ENCODE measurements around the gene AK1. TPM values are rescaled to one million over a fixed set of nuclear protein-coding genes. Genes with fewer than 3 reads are reported as not detected.
"Not testable (repeated sequence)": the region's sequence is repeated elsewhere in the genome, so short reads cannot be mapped to it uniquely, and the experiment has no call there.

The AK1 gene
- total RNA-seq, 2 experiments from 2014 or later: 12.1 to 14.8 TPM

DNA sequence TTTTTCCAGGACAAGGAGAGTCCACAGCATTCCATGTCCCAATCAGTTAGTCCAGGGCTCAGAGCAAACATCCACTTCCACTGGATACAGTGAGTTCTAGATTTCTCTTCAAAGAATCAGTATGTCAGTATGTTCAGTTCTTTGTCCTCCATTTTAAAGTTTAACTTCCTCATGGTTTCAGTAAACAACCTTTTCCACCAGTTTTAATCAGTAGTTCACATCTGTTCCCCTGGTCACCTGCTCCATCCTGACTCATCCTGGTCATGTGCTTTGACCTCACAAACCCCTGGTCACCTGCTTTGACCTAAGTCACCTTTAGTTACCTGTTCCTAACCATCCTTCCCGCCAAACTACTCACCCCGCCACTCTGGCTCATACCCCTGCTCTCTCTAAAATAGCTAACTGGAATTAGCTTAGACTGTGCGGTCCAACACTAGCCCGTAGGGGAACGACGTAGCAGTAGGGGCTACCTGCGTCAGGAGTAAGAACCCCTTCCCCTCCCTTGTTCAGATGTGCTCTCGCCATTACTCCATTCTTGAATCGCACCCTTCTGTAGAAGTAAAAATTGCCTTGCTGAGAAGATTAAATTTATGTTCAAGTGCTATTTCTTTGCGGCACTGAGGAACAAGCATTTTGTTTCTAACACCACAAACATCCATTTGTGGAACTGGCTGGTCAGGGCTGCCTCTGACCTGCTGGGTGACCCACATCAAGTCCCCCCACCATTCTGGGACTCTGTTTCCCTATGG, 28.5 kb downstream of the AK1 start:
- Mint-ChIP-seq H3K4me1 (ENCODE audit: low read depth) (peaks cover 12% of the 10 kb centered on the region), H3K27me3 (no peaks in the 10 kb centered on the region), H3K9me3 (peaks cover 12% of the 10 kb centered on the region), H3K36me3 (ENCODE audit: low read depth) (peaks cover 22% of the 10 kb centered on the region), H3K27ac (no peak overlapping the region), H3K4me3 (no peak overlapping the region)
- ChIA-PET CTCF (no interaction called here), POLR2A (no interaction called here)
- ATAC-seq: no peak
- TF ChIP-seq, protein P1, sequence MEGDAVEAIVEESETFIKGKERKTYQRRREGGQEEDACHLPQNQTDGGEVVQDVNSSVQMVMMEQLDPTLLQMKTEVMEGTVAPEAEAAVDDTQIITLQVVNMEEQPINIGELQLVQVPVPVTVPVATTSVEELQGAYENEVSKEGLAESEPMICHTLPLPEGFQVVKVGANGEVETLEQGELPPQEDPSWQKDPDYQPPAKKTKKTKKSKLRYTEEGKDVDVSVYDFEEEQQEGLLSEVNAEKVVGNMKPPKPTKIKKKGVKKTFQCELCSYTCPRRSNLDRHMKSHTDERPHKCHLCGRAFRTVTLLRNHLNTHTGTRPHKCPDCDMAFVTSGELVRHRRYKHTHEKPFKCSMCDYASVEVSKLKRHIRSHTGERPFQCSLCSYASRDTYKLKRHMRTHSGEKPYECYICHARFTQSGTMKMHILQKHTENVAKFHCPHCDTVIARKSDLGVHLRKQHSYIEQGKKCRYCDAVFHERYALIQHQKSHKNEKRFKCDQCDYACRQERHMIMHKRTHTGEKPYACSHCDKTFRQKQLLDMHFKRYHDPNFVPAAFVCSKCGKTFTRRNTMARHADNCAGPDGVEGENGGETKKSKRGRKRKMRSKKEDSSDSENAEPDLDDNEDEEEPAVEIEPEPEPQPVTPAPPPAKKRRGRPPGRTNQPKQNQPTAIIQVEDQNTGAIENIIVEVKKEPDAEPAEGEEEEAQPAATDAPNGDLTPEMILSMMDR (IDR thresholded peaks at IDR 0.05): no peak
- no peak for DNase-seq
- intact Hi-C loops (cut with micrococcal nuclease): no loop called here

DNA sequence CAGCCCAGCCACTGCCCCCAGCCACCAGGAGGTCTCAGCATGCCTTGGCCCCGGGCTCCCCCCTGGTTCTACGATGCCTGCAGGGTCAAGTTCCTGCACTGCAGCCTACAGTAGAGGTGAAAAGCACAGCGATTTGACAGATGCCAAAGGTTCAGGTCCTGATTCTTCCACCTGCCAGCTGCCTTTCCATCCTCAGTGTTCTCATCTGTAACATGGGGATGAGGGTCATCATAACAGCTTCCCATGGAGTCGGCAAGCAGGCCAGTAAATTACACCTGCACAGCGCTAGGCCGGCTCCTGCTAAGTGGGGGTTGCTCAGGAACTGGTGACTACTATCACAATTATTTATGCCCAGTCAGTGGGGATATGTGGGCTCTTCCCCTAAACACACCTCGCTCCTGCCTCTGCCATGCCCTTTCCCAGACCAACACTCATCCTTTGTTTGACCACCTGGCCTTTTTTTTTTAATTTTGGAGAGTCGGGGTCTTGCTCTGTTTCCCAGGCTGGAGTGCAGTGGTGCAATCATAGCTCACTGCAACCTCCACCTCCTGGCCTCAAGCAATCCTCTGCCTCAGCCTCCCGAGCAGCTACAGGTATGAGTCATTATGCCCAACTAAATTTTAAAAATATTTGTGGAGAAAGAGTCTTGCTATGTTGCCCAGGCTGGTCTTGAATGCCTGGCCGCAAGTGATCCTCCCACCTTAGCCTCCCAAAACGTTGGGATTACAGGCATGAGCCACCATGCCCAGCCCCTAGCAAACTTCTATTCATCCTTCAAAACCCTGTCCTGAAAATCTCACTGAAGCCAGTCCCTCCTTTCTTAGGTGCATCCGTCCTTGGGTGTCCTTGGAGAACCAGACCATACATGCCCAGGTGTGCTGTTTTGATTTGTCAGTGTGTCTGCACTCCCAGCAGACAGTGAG, 29.4 kb downstream of the AK1 start:
- TF ChIP-seq, protein P1 (IDR thresholded peaks at IDR 0.05): no peak
- Mint-ChIP-seq H3K36me3 (ENCODE audit: low read depth) (peaks cover 22% of the 10 kb centered on the region), H3K4me1 (ENCODE audit: low read depth) (peaks cover 10% of the 10 kb centered on the region), H3K4me3 (no peak overlapping the region), H3K27me3 (no peaks in the 10 kb centered on the region), H3K27ac (no peak overlapping the region), H3K9me3 (peaks cover 12% of the 10 kb centered on the region)
- ChIA-PET POLR2A (no interaction called here), CTCF (interaction anchor here (1.5 kb wide), 1 partner anchor 21 kb away, joined by 5 read pairs; no protein-coding TSS in a partner anchor)
- DNase-seq (no peak), ATAC-seq (no peak)
- intact Hi-C loops (cut with micrococcal nuclease): no loop called here

DNA sequence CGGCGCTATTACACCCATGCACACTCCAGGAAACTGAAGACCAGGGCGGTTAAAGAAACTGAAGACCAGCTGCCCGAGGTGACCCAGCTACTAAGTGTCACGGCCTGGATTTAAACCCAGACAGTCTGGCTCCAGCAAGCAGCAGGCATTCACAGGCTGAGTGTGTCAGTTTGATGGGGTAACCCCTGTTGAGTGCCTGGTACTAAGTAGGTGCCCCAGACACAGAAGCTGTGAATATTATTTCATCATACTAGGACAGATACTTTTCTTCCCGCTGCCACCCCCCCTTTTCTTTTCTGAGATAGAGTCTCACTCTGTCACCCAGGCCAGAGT, 30.3 kb downstream of the AK1 start:
- Mint-ChIP-seq H3K4me1 (ENCODE audit: low read depth) (peaks cover 3% of the 10 kb centered on the region), H3K36me3 (ENCODE audit: low read depth) (peaks cover 20% of the 10 kb centered on the region), H3K9me3 (peaks cover 12% of the 10 kb centered on the region), H3K27me3 (no peaks in the 10 kb centered on the region), H3K27ac (no peak overlapping the region), H3K4me3 (no peak overlapping the region)
- intact Hi-C loops (cut with micrococcal nuclease): no loop called here
- DNase-seq (no peak), ATAC-seq (no peak)
- TF ChIP-seq, protein P1 (IDR thresholded peaks at IDR 0.05): no peak
- ChIA-PET CTCF (interaction anchor here (1.5 kb wide), 1 partner anchor 22 kb away, joined by 5 read pairs; no protein-coding TSS in a partner anchor), POLR2A (no interaction called here)

DNA sequence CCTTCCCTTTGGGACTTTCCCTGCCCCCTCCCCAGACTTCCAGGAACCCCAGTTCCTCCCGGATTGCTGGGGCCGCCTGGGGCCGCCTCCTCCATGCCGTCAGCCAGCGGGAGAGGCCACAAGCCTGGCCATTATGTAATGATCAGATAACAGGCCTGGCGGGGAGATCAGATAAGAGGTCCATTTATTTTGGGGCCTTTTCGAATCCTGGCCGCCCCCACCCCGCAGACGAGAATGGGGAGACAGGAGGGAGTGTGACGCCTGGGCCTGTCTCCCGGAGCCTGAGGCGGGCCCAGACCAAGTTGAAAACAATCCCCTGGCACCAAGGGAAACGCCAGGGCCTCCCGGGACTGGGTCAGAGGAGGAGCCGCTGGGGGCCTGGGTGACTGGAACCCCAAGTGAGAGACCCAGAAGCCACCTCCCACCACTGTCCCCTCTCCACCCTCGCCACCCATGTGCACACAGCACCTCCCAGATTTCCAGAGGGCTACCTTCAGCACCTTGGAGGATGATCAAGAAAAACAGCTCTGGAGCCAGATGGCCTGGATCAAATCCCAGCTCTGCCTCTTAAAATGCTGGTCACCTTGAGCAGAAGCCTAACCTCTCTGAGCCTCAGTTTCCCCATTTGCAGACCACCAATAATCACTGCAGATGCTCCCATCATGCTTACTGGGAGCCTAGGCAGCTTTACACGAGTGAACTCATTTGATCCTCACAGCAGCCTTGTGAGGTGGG, 30.9 kb downstream of the AK1 start:
- Mint-ChIP-seq H3K4me1 (ENCODE audit: low read depth) (no peaks in the 10 kb centered on the region), H3K36me3 (ENCODE audit: low read depth) (peaks cover 18% of the 10 kb centered on the region), H3K27me3 (no peaks in the 10 kb centered on the region), H3K4me3 (no peak overlapping the region), H3K9me3 (peaks cover 12% of the 10 kb centered on the region), H3K27ac (no peak overlapping the region)
- ChIA-PET POLR2A (no interaction called here), CTCF (interaction anchor here (1.0 to 1.5 kb wide), 2 partner anchors 23 kb away, joined by 3 to 5 read pairs; no protein-coding TSS in a partner anchor)
- no peak for ATAC-seq
- no peak for DNase-seq
- intact Hi-C loops (cut with micrococcal nuclease): no loop called here
- TF ChIP-seq, protein P1 (IDR thresholded peaks at IDR 0.05): no peak

DNA sequence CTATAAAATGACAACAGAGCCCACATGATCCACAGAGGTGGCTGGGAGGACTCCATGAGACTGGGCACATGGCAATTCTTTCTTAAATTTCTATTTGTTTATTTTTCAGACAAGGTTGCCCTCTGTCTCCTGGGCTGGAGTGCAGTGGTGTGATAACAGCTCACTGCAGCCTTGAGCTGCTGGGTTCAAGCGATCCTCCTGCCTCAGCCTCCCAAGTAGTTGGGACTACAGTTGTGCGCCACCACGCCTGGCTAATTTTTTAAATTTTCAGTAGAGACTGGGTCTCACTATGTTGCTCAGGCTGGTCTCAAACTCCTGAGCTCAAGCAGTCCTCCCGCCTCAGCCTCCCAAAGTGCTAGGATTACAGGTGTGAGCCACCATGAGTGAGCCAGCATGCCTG, 31.9 kb downstream of the AK1 start:
- H3K4me1 Mint-ChIP-seq (ENCODE audit: low read depth): not testable (repeated sequence)
- CTCF ChIA-PET: interaction anchor here (1.0 kb wide), 1 partner anchor 24 kb away, joined by 3 read pairs; no protein-coding TSS in a partner anchor

More for the DNA sequence above, 31.9 kb downstream of the AK1 start:
- ATAC-seq; DNase-seq; H3K27ac Mint-ChIP-seq; H3K4me3 Mint-ChIP-seq; H3K27me3 Mint-ChIP-seq; intact Hi-C loops (cut with micrococcal nuclease): not testable (repeated sequence)
- peaks cover 12% of the 10 kb centered on the region for H3K9me3 Mint-ChIP-seq
- POLR2A ChIA-PET: interaction anchor here (0.6 kb wide), 1 partner anchor 90 kb away, joined by 3 read pairs; no protein-coding TSS in a partner anchor
- H3K36me3 Mint-ChIP-seq (ENCODE audit: low read depth): peaks cover 16% of the 10 kb centered on the region
